Adrenal gland (tissue), 12 donors: Measurements from ENCODE around the gene KLC3. TPM values are rescaled to one million over a fixed set of nuclear protein-coding genes. Genes with fewer than 3 reads are reported as not detected.

Source experiments
- DNase-seq, 7 donors: peaks; one replicate each; pipeline ENCODE4 v3.0.0-alpha.2; 2019 to 2020
- H3K27ac ChIP-seq, 5 donors: fragments of 200-600 bp; sonication (generic) in 4 of 5; 1 replicate in 3 of 5; 2 replicates in 2 of 5; pipeline versions ENCODE4 v1.5.1 to v1.8.0; 2016 to 2020; ENCODE audit warnings: mild to moderate bottlenecking in 1 of 5
- H3K27me3 ChIP-seq: fragments of 200-600 bp; 2 replicates; pipeline ENCODE4 v1.8.0; 2021
- H3K36me3 ChIP-seq, 2 donors: fragments of 200-600 bp; replicated peaks in 1 of 2; 1 replicate in 1 of 2; 2 replicates in 1 of 2; pipeline versions ENCODE4 v1.5.1 to v1.8.0; 2018 to 2022
- H3K4me1 ChIP-seq, 2 donors: fragments of 200-600 bp; replicated peaks in 1 of 2; 1 replicate in 1 of 2; 2 replicates in 1 of 2; pipeline versions ENCODE4 v1.5.1 to v1.8.0; 2018 to 2021
- H3K4me3 ChIP-seq, 4 donors: fragments of 200-600 bp; sonication (generic) in 3 of 4; one replicate each; pipeline ENCODE4 v1.5.1; 2016 to 2018
- H3K9me3 ChIP-seq, 3 donors: fragments of 200-600 bp; sonication (generic) in 1 of 3; replicated peaks in 1 of 3; 1 replicate in 2 of 3; 2 replicates in 1 of 3; pipeline versions ENCODE4 v1.5.1 to v1.8.0; 2016 to 2021
- CTCF ChIP-seq, 6 experiments: fragments of 450-650 bp in 4 of 6; fragments of 200-600 bp in 2 of 6; sonication (generic) in 1 of 6; IDR thresholded peaks; 1 replicate in 5 of 6; 2 replicates in 1 of 6; pipeline versions ENCODE4 v1.5.1 to v1.8.0; 2016 to 2021; ENCODE audit warnings: antibody characterized with exemption in 6 of 6, mild to moderate bottlenecking in 2 of 6, moderate library complexity in 1 of 6
- POLR2A ChIP-seq, 2 donors: fragments of 450-650 bp; IDR thresholded peaks; one replicate each; pipeline ENCODE4 v1.6.1; 2017; ENCODE audit warnings: antibody characterized with exemption in 2 of 2, mild to moderate bottlenecking in 2 of 2, moderate library complexity in 1 of 2
- WGBS, 4 donors: extraction: QIAGEN DNeasy Blood & Tissue Kit in 2 of 4; methylation state at CpG; one replicate each; pipeline versions ENCODE4 v1.1.5 to v1.1.7; 2013 to 2017; 5-methylcytosine and 5-hydroxymethylcytosine counted together
- intact Hi-C, 2 donors: fragments of 100-400 bp; cut with DNase I; formaldehyde crosslinking; loops; one replicate each; pipeline versions ENCODE4 v1.14.1 to v1.15.0; 2022 to 2023
- polyA plus RNA-seq, 3 donors: library from polyadenylated mRNA; stranded (reverse); fragments of 200-250 nt in 2 of 3; fragments of 350-450 nt in 1 of 3; fragmentation: Illumina TruSeq in 1 of 3; extraction: RNeasy Lipid Tissue Mini Kit (QIAGEN cat#74804) in 1 of 3; gene quantifications; one replicate each; pipeline ENCODE4 v1.2.3, GENCODE V29; 2013 to 2014
- total RNA-seq, 9 donors: library from RNA; depleted of rRNA in 4 of 9; stranded (reverse); fragments of >200 nt in 4 of 9; fragments of 120-200 nt in 1 of 9; fragmentation: NEBNext Ultra II Directional in 1 of 9; extraction: Animal tissue kit (Norgen Biotek cat#: 25700) in 1 of 9; gene quantifications; one replicate each; pipeline versions ENCODE4 v1.1.0 to v1.2.4, GENCODE V29; 2013 to 2023
- donor health status: healthy with polysubstance abuse.
- donor health status: Bipolar disorder and iron deficiency.
- donor health status: DM: yes; HTN: yes; CAD: no.
- donor health status: DM: no; HTN: no; CAD: no.
- donor health status: DM: no; HTN: no; CAD: no.
- donor health status: DM: yes; HTN: yes; CAD: no.

The KLC3 gene
- total and polyA plus RNA-seq, 12 donors, result 0.16 to 0.30 (median 0.17) TPM; not detected in 7

GRCh38 chr19:45358213-45358792 is 17.8 kb downstream of the KLC3 start:
- no peak overlapping the region for H3K27ac ChIP-seq
- H3K9me3 ChIP-seq, result no peaks in the 10 kb centered on the region
- DNase-seq, result no peak
- no peak for TF ChIP-seq CTCF (IDR thresholded peaks at IDR 0.05)
- no peak for TF ChIP-seq POLR2A (IDR thresholded peaks at IDR 0.05)
- intact Hi-C loops, result loop anchor here in 1 of 2 donors (10.0 kb wide), 1 partner anchor 344 kb away; no protein-coding TSS in a partner anchor
- 90 to 95% (median 92%) methylated on average over 10 to 12 of the region's 12 CpGs for WGBS, 4 donors
- H3K4me1 ChIP-seq, result no peaks in the 10 kb centered on the region
- H3K27me3 ChIP-seq, result no peaks in the 10 kb centered on the region
- H3K36me3 ChIP-seq, result peaks cover 0 to 30% of the 10 kb centered on the region in 2 donors
- H3K4me3 ChIP-seq, result no peak overlapping the region

- no peak for DNase-seq
- no peak overlapping the region for H3K4me3 ChIP-seq
- H3K27ac ChIP-seq, result no peak overlapping the region
- TF ChIP-seq POLR2A (IDR thresholded peaks at IDR 0.05) (no peak), CTCF (IDR thresholded peaks at IDR 0.05) (no peak)
- intact Hi-C loops, result no loop called here
- H3K27me3 ChIP-seq, result no peaks in the 10 kb centered on the region
- 94 to 95% (median 94%) methylated on average over 13 to 14 of the region's 14 CpGs for WGBS, 4 donors
- no peaks in the 10 kb centered on the region for H3K9me3 ChIP-seq
- peaks cover 0 to 21% of the 10 kb centered on the region in 2 donors for H3K36me3 ChIP-seq
- H3K4me1 ChIP-seq, result no peaks in the 10 kb centered on the region
Measured at GRCh38 chr19:45361608-45362007, 21.1 kb downstream of the KLC3 start.

- H3K9me3 ChIP-seq, result no peaks in the 10 kb centered on the region
- no peak overlapping the region for H3K27ac ChIP-seq
- H3K27me3 ChIP-seq, result no peaks in the 10 kb centered on the region
- H3K36me3 ChIP-seq, result peaks cover 0 to 18% of the 10 kb centered on the region in 2 donors
- no peak overlapping the region for H3K4me3 ChIP-seq
- H3K4me1 ChIP-seq, result no peaks in the 10 kb centered on the region
- intact Hi-C loops, result no loop called here
- WGBS, 4 donors, result 86 to 93% (median 92%) methylated on average over 7 to 16 of the region's 16 CpGs
- TF ChIP-seq CTCF (IDR thresholded peaks at IDR 0.05), result no peak
- TF ChIP-seq POLR2A (IDR thresholded peaks at IDR 0.05), result no peak
- no peak for DNase-seq
Measured at GRCh38 chr19:45362291-45362690, 21.7 kb downstream of the KLC3 start.

DNA sequence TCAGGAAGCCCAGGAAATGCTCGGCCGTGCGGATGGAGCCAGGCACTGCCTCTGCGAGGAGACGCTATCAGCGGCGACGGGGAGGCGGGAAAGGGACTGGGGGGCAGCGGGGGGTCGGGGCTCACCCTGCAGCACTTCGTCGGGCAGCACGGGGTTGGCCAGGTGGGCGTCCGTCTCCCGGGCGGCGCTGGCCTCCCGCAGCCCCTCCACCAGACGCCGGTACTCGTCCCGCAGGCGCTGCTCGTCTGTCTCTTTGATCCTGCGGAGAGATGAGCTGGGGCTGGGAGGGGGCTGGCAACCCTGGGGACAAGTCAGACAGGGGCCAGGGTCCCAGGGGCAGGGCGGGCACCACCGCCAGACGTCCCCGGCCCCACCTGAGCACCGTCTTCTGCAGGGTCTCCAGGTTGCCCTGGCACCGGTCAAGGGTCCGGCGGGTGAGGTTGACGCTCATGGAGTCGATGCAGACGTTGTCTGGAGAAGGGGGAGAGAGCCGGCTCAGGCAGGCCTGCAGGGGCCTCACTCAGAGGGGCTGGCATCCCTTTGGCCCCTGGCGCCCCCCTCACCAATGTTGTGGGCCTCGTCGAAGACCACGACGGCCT is 23.4 kb downstream of the KLC3 start:
- Histone ChIP-seq H3K27me3 (no peaks in the 10 kb centered on the region), H3K9me3 (no peaks in the 10 kb centered on the region), H3K4me3 (no peak overlapping the region), H3K36me3 (peaks cover 0 to 18% of the 10 kb centered on the region in 2 donors), H3K4me1 (no peaks in the 10 kb centered on the region), H3K27ac (no peak overlapping the region)
- no peak for DNase-seq
- WGBS, 4 donors, result 89 to 94% (median 92%) methylated on average over 18 to 44 of the region's 44 CpGs
- intact Hi-C loops, result no loop called here
- TF ChIP-seq POLR2A (IDR thresholded peaks at IDR 0.05) (no peak), CTCF (IDR thresholded peaks at IDR 0.05) (no peak)
